Stomach smooth muscle (tissue), 2 donors: ENCODE measurements around the gene DAP3.

Source experiments
- H3K27ac ChIP-seq: one replicate; pipeline ENCODE4 v1.7.0; 2013; ENCODE audit warnings: mild to moderate bottlenecking, low read length, inconsistent platforms
- H3K27me3 ChIP-seq, 2 donors: one replicate each; pipeline ENCODE4 v1.7.0; 2013; ENCODE audit warnings: low read length in 2 of 2; ENCODE audit not compliant: insufficient read depth in 2 of 2, control insufficient read depth in 1 of 2
- H3K36me3 ChIP-seq, 2 donors: one replicate each; pipeline ENCODE4 v1.7.0; 2013; ENCODE audit warnings: low read length in 2 of 2; ENCODE audit not compliant: control insufficient read depth in 2 of 2, insufficient read depth in 2 of 2
- H3K4me1 ChIP-seq: one replicate; pipeline ENCODE4 v1.7.0; 2013; ENCODE audit warnings: low read length; ENCODE audit not compliant: control insufficient read depth, insufficient read depth
- H3K4me3 ChIP-seq, 2 donors: one replicate each; pipeline ENCODE4 v1.7.0; 2013; ENCODE audit warnings: low read length in 2 of 2
- H3K9ac ChIP-seq, 2 donors: one replicate each; pipeline ENCODE4 v1.7.0; 2013; ENCODE audit warnings: low read length in 2 of 2, mild to moderate bottlenecking in 1 of 2
- H3K9me3 ChIP-seq, 2 donors: one replicate each; pipeline ENCODE4 v1.7.0; 2013; ENCODE audit warnings: low read length in 2 of 2; ENCODE audit not compliant: control insufficient read depth in 2 of 2
- donor health status: healthy.
- donor health status: Pancreatic carcinoma.

DAP3 gene

GRCh38 chr1:155773221-155773620 lies 84.3 kb downstream of the DAP3 start:
- peaks cover 37 to 50% of the 10 kb centered on the region in 2 donors for H3K36me3 ChIP-seq
- no peak overlapping the region for H3K27ac ChIP-seq

DNA sequence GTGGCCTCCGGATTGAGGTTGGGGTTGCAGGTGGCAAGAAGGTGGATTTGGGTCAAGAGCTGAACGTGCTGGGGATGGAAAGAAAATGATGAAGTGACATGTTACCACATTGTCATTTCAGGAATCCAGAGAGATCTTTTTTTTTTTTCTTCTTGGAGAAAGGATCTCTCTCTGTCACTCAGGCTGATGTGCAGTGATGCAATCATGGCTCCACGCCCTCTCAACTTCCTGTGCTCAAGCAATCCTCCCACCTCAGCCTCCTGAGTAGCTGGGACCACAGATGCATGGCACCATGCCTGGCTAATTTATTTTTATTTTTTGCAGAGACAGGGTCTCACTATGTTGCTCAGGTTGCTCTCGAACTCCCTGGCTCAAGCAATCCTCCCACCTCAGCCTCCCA lies 87.5 kb downstream of the DAP3 start:
- Histone ChIP-seq H3K4me1 (no peaks in the 10 kb centered on the region), H3K27me3 (no peaks in the 10 kb centered on the region), H3K9ac (no peak overlapping the region), H3K9me3 (no peaks in the 10 kb centered on the region), H3K4me3 (no peak overlapping the region), H3K27ac (no peak overlapping the region), H3K36me3 (peaks cover 29 to 30% of the 10 kb centered on the region in 2 donors)

More at GRCh38 chr1:155773221-155773620, 84.3 kb downstream of the DAP3 start:
- H3K27me3 ChIP-seq: no peaks in the 10 kb centered on the region
- H3K4me1 ChIP-seq: no peaks in the 10 kb centered on the region
- no peak overlapping the region for H3K9ac ChIP-seq
- no peaks in the 10 kb centered on the region for H3K9me3 ChIP-seq
- H3K4me3 ChIP-seq: no peak overlapping the region

DNA sequence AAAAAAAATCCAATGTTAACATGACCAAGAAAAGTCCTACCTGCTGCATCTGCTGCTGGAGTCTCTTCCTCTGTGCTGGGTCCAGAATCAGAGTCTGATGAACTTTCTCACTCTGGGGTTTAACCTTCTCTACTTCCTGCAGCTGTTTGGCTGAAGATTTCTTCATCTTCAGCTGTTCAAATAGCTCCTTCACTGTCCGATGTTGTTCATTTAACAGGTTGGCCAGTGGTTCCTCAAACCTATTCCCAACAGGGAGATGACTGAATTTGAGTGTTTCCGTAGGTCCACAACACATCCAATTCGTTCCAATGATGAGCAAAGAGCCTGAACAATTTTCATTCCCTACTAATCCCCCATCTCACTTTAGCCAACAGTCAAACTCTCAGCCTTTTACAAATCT lies 88.7 kb downstream of the DAP3 start:
- no peaks in the 10 kb centered on the region for H3K27me3 ChIP-seq
- no peaks in the 10 kb centered on the region for H3K4me1 ChIP-seq
- no peaks in the 10 kb centered on the region for H3K9me3 ChIP-seq
- no peak overlapping the region for H3K4me3 ChIP-seq
- H3K27ac ChIP-seq: no peak overlapping the region
- no peak overlapping the region for H3K9ac ChIP-seq
- H3K36me3 ChIP-seq: peaks cover 20 to 31% of the 10 kb centered on the region in 2 donors
